ENCODE results near the gene SH3TC2.

The SH3TC2 gene

GRCh38 chr5:148993283-148993936 lies 69.5 kb downstream of the SH3TC2 start:
- peaks cover 3% of the 10 kb centered on the region for H3K27me3 Mint-ChIP-seq
- H3K4me1 Mint-ChIP-seq (ENCODE audit: low read depth), result peaks cover 5% of the 10 kb centered on the region
- no peak overlapping the region for H3K27ac Mint-ChIP-seq
- H3K36me3 Mint-ChIP-seq (ENCODE audit: low read depth), result no peaks in the 10 kb centered on the region
- no peak overlapping the region for H3K4me3 Mint-ChIP-seq
- intact Hi-C loops (cut with micrococcal nuclease), result no loop called here
- no peaks in the 10 kb centered on the region for H3K9me3 Mint-ChIP-seq

GRCh38 chr5:148992265-148992664 lies 70.6 kb downstream of the SH3TC2 start:
- intact Hi-C loops (cut with micrococcal nuclease), result no loop called here
- Mint-ChIP-seq H3K4me1 (ENCODE audit: low read depth) (peaks cover 4% of the 10 kb centered on the region), H3K27ac (no peak overlapping the region), H3K4me3 (no peak overlapping the region), H3K27me3 (peaks cover 3% of the 10 kb centered on the region), H3K9me3 (no peaks in the 10 kb centered on the region), H3K36me3 (ENCODE audit: low read depth) (no peaks in the 10 kb centered on the region)

GRCh38 chr5:148991566-148991965 lies 71.3 kb downstream of the SH3TC2 start:
- H3K9me3 Mint-ChIP-seq, result no peaks in the 10 kb centered on the region
- no peak overlapping the region for H3K4me3 Mint-ChIP-seq
- no peak overlapping the region for H3K27ac Mint-ChIP-seq
- peaks cover 3% of the 10 kb centered on the region for H3K27me3 Mint-ChIP-seq
- no peaks in the 10 kb centered on the region for H3K36me3 Mint-ChIP-seq (ENCODE audit: low read depth)
- no peaks in the 10 kb centered on the region for H3K4me1 Mint-ChIP-seq (ENCODE audit: low read depth)
- intact Hi-C loops (cut with micrococcal nuclease), result no loop called here

- Mint-ChIP-seq H3K9me3 (no peaks in the 10 kb centered on the region), H3K27ac (no peak overlapping the region), H3K36me3 (ENCODE audit: low read depth) (no peaks in the 10 kb centered on the region), H3K4me3 (no peak overlapping the region), H3K4me1 (ENCODE audit: low read depth) (no peaks in the 10 kb centered on the region), H3K27me3 (peaks cover 3% of the 10 kb centered on the region)
- intact Hi-C loops (cut with micrococcal nuclease), result no loop called here
These were observed 72.0 kb downstream of the SH3TC2 start for GRCh38 chr5:148990817-148991216.

- no peaks in the 10 kb centered on the region for H3K4me1 Mint-ChIP-seq (ENCODE audit: low read depth)
These were observed 73.3 kb downstream of the SH3TC2 start for GRCh38 chr5:148989567-148989966.

GRCh38 chr5:148988328-148988727 lies 74.5 kb downstream of the SH3TC2 start:
- intact Hi-C loops (cut with micrococcal nuclease), result no loop called here
- no peaks in the 10 kb centered on the region for H3K36me3 Mint-ChIP-seq (ENCODE audit: low read depth)
- peaks cover 2% of the 10 kb centered on the region for H3K4me1 Mint-ChIP-seq (ENCODE audit: low read depth)
- no peaks in the 10 kb centered on the region for H3K27me3 Mint-ChIP-seq
- no peaks in the 10 kb centered on the region for H3K9me3 Mint-ChIP-seq
- no peak overlapping the region for H3K27ac Mint-ChIP-seq
- H3K4me3 Mint-ChIP-seq, result no peak overlapping the region

More at GRCh38 chr5:148989567-148989966, 73.3 kb downstream of the SH3TC2 start:
- Mint-ChIP-seq H3K9me3 (no peaks in the 10 kb centered on the region), H3K27ac (no peak overlapping the region), H3K4me3 (no peak overlapping the region), H3K36me3 (ENCODE audit: low read depth) (no peaks in the 10 kb centered on the region), H3K27me3 (peaks cover under 1% of the 10 kb centered on the region)
- intact Hi-C loops (cut with micrococcal nuclease), result no loop called here

GRCh38 chr5:148986636-148987035 lies 76.2 kb downstream of the SH3TC2 start:
- no peaks in the 10 kb centered on the region for H3K9me3 Mint-ChIP-seq
- H3K27ac Mint-ChIP-seq, result no peak overlapping the region
- peaks cover 6% of the 10 kb centered on the region for H3K4me1 Mint-ChIP-seq (ENCODE audit: low read depth)
- H3K36me3 Mint-ChIP-seq (ENCODE audit: low read depth), result no peaks in the 10 kb centered on the region
- intact Hi-C loops (cut with micrococcal nuclease), result no loop called here
- H3K27me3 Mint-ChIP-seq, result no peaks in the 10 kb centered on the region
- H3K4me3 Mint-ChIP-seq, result no peak overlapping the region

GRCh38 chr5:148984345-148984744 lies 78.5 kb downstream of the SH3TC2 start:
- H3K9me3 Mint-ChIP-seq, result no peaks in the 10 kb centered on the region
- intact Hi-C loops (cut with micrococcal nuclease), result no loop called here
- H3K27ac Mint-ChIP-seq, result no peak overlapping the region
- H3K27me3 Mint-ChIP-seq, result peaks cover 5% of the 10 kb centered on the region
- H3K4me1 Mint-ChIP-seq (ENCODE audit: low read depth), result peaks cover 6% of the 10 kb centered on the region
- H3K4me3 Mint-ChIP-seq, result no peak overlapping the region
- no peaks in the 10 kb centered on the region for H3K36me3 Mint-ChIP-seq (ENCODE audit: low read depth)

- Mint-ChIP-seq H3K4me3 (no peak overlapping the region), H3K4me1 (ENCODE audit: low read depth) (peaks cover 6% of the 10 kb centered on the region), H3K27me3 (peaks cover 5% of the 10 kb centered on the region), H3K27ac (no peak overlapping the region), H3K9me3 (no peaks in the 10 kb centered on the region), H3K36me3 (ENCODE audit: low read depth) (no peaks in the 10 kb centered on the region)
- intact Hi-C loops (cut with micrococcal nuclease), result no loop called here
These were observed 81.5 kb downstream of the SH3TC2 start for GRCh38 chr5:148981353-148981752.

- Mint-ChIP-seq H3K4me3 (no peak overlapping the region), H3K4me1 (ENCODE audit: low read depth) (peaks cover 6% of the 10 kb centered on the region), H3K9me3 (no peaks in the 10 kb centered on the region), H3K36me3 (ENCODE audit: low read depth) (no peaks in the 10 kb centered on the region), H3K27me3 (peaks cover 5% of the 10 kb centered on the region), H3K27ac (no peak overlapping the region)
- intact Hi-C loops (cut with micrococcal nuclease), result no loop called here
These were observed 82.1 kb downstream of the SH3TC2 start for GRCh38 chr5:148980731-148981130.

GRCh38 chr5:148979083-148979723 lies 83.7 kb downstream of the SH3TC2 start:
- Mint-ChIP-seq H3K9me3 (no peaks in the 10 kb centered on the region), H3K36me3 (ENCODE audit: low read depth) (no peaks in the 10 kb centered on the region), H3K4me3 (no peak overlapping the region), H3K4me1 (ENCODE audit: low read depth) (peaks cover 6% of the 10 kb centered on the region), H3K27me3 (peaks cover 5% of the 10 kb centered on the region), H3K27ac (no peak overlapping the region)
- intact Hi-C loops (cut with micrococcal nuclease), result no loop called here

- H3K4me3 Mint-ChIP-seq, result no peak overlapping the region
- intact Hi-C loops (cut with micrococcal nuclease), result no loop called here
- peaks cover 11% of the 10 kb centered on the region for H3K4me1 Mint-ChIP-seq (ENCODE audit: low read depth)
- H3K36me3 Mint-ChIP-seq (ENCODE audit: low read depth), result no peaks in the 10 kb centered on the region
- peaks cover 5% of the 10 kb centered on the region for H3K27me3 Mint-ChIP-seq
- H3K27ac Mint-ChIP-seq, result no peak overlapping the region
- no peaks in the 10 kb centered on the region for H3K9me3 Mint-ChIP-seq
These were observed 84.3 kb downstream of the SH3TC2 start for GRCh38 chr5:148978370-148979082.

GRCh38 chr5:148976569-148977381 lies 86.1 kb downstream of the SH3TC2 start:
- no peaks in the 10 kb centered on the region for H3K9me3 Mint-ChIP-seq

More at GRCh38 chr5:148976569-148977381, 86.1 kb downstream of the SH3TC2 start:
- no peaks in the 10 kb centered on the region for H3K36me3 Mint-ChIP-seq (ENCODE audit: low read depth)
- intact Hi-C loops (cut with micrococcal nuclease), result no loop called here
- H3K27me3 Mint-ChIP-seq, result peaks cover 5% of the 10 kb centered on the region
- H3K4me3 Mint-ChIP-seq, result no peak overlapping the region
- peaks cover 21% of the 10 kb centered on the region for H3K4me1 Mint-ChIP-seq (ENCODE audit: low read depth)
- H3K27ac Mint-ChIP-seq, result no peak overlapping the region

All from dendritic cell treated with granulocyte-macrophage colony-stimulating factor and Interleukin-4, amounts not matched to agents 40 ng/mL and 50 ng/mL, for 4 days (primary cell).